HG03469 (cell line): ENCODE measurements around the gene HS6ST3.

Experiments used
- ATAC-seq: cut with Tn5 transposase; IDR thresholded peaks from one replicate; pipeline ENCODE4 v1.9.1; 2021; ENCODE audit warnings: mild to moderate bottlenecking, moderate library complexity, moderate number of reproducible peaks; ENCODE audit not compliant: unreplicated experiment

HS6ST3 gene

DNA sequence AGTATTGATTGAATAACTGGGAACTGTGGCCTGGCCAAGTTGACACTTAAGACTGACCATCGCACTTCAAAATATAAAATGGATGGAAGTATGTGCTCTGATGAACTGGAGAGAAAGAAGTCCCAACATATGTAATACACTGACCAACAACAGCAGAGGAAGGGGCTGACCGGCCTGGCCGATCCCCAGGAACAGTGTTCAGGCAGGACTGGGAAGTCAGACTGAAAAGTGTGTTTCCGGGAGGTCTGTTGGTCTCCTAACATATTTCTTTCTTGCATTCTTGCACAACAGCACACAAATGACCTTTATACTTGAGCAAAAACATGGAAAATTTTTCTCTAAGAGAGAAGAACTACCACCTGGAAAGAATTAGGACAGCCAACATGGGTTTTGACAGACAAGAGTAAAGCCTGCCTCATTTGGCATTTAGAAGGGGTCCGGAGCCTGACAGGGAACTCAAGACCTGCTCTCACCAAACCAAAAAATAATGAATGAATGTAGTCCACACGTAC is 606.5 kb downstream of the HS6ST3 start:
- no peak for ATAC-seq

DNA sequence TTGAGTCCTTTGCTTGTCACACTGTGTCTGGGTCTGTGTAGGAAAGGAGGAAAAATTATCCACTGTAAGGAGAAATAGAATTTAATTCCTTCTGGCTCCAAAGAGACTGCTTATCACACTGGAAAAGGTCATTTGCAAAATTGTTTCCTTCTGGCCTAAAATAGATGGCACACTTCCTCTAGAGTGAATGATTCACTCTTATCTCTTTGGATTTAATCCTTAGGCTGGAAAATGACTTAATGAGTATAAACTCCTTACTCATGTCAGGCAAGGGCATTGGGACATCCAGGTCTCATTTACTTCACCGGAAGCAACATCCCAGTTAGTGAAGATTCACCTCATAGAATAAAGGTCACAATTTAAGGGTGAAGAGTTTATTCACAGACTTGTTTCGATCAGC is 610.8 kb downstream of the HS6ST3 start:
- no peak for ATAC-seq

DNA sequence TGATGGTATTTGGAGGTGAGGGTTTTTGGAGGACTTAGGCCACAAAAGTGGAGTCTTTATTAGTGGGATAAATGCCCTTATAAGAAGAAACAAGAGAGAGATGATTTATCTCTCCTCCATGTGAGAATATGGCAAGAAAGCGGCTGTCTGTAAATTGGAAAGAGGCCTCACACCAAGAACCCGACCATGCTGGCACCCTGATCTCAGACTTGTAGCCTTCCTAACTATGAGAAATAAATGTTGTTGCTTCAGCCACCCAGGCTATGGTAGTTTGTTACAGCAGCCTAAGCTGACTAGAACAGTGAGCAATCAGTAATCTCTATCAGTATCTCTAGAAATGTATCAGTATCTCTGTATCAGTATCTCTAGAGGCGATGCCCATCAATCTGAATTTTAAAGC is 617.2 kb downstream of the HS6ST3 start:
- ATAC-seq = no peak

DNA sequence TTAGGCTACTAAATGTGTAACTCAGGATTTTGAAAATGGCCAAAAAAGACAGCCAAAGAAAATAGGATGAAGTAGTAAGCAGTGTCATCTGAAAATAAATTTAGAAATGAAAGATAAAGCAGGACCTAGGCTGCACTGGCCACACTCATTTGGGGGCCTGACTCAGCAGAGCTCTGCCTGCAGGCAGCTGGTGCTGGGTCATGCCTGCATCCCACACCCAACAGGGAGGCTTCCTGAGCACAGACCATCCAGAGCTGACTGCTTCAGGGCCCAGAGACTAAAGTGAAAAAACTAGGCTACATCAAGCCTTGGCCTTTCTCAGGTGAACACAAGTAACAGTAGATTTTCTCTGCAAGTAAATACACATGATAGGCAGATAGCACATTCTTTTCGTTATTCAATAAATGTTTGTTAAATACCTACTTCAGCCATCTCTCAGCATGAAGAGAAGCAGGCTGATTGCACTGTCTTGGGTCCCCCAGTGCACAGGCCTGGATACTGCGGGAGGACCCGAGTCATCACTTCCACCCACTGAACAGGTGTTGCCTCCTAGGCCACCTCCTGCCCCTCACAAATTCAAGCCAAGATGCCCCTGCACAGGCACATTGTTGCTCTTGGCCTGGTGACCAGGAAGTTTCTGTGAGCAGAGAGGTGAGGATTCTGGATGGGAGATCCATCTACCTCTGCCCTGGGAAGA is 620.4 kb downstream of the HS6ST3 start:
- no peak for ATAC-seq

DNA sequence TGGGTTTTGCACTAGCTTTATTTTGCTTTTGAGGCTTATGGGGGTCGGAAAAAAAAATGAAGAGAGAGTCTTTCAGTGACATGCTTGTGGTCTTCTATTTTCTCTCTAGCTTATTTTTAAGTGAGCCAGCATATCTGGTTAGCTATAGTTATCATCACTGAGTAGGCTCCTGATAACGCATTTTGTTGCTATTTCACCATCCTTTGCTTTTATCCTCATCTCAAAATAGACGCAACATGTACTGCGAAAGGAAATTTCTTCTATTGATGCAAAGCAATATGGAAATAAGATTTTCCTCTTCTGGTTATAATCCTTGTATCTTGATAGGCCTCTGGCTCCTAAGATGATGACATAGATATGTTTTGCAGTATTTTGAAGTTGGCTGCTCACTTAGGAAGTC is 630.5 kb downstream of the HS6ST3 start:
- ATAC-seq = no peak

DNA sequence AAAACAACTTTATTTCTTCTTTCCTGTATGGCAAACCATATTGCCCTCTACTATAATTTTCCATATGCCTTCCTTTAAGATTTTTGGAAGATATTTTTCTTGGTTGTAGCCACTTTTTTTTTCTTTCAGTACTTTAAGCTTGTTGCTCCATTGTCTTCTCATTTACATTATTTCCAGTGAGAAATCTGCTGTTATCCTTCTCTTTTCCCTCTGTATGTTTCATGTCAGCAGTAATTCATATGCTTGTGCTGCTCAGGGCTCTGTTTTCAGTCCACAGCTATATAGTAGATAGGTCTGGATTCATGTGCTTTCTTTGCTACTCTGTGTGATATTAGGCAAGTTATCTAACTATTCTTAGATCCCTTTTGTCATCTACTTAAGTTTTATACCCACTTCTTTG is 636.7 kb downstream of the HS6ST3 start:
- ATAC-seq = no peak

DNA sequence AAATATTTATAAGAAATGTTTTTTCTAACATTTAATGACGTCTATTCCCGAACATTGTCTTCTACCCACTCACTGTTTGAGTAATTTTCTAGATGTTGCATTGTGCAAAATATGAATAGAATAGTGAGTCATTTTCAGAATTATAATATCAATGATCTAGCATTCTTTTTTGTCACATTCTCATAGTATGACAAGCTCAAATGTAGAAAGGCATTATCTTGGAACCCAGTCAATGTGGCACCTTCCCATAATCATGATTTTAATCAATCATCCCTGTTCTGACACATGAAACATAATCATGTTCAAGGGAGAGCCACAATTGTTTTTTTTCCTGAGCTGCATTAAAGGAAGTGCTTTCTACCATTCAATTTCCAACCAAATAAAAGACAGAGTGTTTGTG is 638.6 kb downstream of the HS6ST3 start:
- ATAC-seq = no peak

DNA sequence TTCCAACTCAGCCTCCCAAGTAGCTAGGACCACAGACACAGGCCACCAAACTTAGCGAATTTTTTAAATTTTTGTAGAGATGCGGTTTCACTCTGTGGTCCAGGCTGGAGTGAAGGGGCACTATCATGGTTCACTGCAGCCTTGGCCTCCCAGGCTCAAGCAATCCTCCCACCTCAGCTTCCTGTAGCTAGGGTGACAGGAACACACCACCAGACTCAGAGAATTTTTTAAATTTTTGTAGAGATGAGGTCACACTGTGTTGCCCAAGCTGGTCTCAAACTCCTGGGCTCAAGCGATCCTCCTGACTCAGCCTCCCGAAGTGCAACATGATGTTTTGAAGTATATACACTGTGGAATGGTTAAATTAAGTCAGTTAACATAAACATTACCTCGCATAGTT is 640.8 kb downstream of the HS6ST3 start:
- ATAC-seq = no peak

DNA sequence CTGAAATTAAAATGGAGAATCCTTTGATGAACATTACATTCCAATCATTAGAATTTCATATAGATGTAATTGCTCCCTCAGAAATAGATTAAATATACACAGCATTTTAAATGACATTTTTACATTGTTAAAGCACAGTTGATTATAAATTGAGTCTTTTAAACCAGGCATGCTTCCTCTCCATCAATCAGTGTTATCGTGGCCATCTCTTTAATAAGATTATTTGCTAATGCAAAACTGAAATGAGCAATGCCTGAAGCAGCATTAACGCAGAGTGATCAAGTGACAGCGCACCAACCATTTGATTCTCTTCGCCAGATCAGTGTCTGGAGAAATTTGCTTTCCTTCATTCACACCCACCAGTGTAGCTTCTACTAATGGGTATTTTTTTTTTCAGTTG is 644.6 kb downstream of the HS6ST3 start:
- ATAC-seq = no peak

DNA sequence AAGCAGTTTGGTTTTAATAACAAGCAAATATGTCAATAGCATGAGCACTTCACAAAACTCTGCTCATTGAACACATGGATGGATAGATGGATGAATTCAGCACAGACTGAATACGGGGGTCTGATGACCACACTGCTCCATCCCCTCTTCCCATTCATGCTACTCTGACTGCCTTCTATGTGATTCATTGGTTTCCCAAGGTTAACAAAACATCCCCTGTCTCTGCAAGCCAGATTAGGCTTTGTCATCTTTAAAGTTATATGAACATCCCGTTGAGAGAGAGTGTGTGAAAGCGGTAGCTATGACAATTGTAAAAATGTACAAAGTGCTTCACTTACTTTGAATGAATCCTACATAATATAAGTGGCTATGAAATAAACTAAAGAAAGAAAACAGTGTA is 651.9 kb downstream of the HS6ST3 start:
- ATAC-seq = no peak

DNA sequence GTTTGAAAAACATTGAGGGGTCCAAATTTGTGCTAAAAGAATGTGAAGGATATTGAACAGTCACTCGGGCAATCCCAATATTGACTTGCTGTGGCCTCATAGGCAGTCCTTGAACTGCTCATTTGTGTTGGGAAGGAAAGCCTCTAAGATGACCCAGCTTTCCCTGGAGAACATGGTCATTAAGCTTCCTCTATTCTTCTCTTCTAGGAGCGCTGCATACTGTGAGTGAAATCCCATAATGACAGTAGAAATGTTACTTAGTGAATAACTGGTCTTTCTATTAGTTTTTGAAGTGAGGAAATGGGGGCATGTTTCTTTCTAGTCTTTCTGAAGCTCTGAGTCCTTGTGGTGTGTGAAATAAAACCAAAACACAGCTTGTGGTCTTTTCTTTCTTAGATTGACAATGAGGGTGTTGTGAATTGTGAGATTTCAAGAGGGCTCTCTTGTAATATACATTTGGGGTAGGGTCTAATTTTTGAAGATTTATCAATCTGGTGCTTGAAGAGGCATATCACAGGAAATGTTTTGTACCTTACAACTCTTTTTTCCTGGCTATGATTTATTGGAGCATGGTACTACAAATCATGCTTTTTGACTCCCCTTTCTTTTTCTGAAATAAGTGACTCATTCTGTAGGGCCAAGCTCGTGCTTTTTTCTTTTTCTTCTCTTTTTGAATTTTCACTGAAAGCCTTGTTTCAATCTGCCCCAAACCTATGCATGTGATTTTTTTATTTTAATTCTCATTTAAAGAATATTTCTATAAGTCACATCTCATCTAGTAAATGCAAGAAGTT is 653.6 kb downstream of the HS6ST3 start:
- no peak for ATAC-seq

DNA sequence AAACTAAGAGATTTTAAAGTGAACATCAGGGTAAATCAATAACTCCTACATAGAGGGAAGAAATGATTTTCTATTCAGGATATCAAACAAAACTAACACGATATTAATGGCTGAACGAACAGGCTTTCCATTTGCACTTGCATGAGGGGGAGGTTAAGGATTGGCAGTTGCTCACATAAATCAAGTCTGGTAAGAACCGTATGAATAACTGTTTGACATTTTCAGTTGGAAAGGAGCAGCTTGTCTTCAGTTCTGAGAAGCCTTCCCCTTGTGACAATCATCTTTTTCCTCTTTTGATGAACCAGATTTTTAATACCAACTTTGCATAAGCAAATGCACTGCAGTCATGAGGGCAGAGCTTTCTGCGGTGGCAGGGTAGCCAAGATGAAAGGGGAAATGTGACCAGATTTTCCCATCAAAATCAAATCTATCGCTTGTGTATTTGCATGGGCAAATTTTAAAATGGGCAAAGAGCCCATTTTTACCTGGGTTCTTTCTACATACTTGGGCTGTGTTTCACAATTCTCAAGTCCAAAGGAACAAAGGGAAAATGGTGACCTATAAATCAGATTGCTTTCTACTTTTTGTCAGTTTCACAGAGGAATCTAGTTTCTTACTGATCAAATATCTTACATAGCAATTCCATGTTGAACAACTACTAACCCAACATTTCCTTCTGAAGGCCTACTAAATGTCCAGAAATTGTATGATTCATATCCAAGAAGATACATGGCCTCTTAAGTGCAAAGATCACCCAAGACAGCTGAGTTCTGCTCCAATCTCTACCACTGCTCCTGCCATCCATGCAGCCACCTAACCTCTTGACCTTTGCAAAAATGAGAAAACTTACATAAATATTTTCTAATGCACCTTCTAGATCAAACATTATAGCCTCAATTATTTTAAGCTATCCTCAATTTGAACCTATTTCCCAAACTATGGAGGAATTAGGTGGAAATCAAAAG is 654.7 kb downstream of the HS6ST3 start:
- no peak for ATAC-seq

DNA sequence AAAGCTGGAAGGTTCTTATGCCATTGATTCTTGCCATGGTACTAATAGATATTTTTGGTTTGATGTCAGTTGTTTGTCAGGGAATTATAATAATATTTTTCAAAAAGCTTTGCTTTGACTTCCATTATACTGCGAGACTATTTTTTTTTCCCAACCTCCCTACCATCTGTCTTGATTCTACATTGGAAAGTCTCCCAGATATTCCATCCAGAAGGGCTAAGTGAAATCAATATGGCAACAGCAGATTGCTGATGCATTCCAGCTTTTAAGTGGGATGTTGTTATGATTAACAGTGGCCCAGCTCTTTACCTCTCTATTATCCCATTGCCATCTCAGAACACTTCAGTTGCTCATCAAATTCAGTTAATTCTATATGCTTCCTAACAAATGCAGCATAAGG is 657.0 kb downstream of the HS6ST3 start:
- no peak for ATAC-seq

DNA sequence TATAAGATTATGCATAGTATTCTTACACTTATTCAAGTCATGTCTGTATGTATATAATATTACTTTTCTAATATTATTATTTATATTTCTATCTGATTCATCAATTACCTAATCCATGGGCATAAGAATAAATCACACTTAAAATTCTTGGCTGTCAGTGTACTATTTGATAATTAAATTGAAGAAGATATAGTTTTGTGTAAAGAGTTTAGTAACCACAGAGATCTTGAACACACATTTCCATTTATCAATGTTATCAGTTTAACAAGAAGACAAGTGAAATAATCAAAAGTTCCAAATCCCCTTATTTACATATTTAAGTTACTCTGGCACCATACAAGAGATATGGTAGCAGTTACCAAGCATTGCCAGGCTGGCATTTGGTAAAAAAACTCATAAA is 659.9 kb downstream of the HS6ST3 start:
- ATAC-seq = no peak

DNA sequence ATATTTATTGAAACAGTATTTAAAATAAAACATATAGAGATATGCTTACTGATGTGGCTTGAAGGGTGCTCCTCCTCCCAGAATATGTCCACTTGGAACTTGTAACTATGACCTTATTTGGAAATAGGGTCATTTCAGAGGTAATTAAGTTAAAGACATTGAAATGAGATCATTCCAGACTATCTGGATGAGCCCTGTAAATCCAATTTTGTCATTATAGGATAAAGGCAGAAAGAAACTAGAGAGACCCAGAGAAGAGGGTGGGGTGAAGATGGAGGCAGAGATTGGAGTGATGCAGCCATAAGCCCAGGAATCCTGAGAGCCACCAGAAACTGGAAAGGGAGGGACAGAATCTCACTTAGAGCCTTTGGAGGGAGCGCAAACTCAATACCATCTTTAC is 661.2 kb downstream of the HS6ST3 start:
- no peak for ATAC-seq

DNA sequence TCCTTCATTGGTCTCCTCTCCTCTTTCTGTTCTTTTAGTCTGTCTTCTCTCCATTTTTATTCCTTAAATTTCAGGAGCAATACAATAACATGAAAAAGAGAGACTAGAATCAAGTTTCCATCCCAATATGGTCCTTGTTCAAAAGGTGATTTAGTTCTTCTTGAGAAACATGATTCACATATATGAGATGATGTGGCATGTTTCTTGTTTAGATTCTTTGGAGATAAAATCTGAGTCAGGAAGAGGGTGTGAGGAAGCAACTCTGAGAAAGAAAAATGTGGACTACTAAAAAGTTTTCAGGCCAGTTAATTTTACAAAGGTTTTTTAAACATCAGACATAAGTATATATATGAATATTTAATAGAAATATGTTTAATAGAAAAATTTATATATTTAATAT is 673.0 kb downstream of the HS6ST3 start:
- no peak for ATAC-seq

DNA sequence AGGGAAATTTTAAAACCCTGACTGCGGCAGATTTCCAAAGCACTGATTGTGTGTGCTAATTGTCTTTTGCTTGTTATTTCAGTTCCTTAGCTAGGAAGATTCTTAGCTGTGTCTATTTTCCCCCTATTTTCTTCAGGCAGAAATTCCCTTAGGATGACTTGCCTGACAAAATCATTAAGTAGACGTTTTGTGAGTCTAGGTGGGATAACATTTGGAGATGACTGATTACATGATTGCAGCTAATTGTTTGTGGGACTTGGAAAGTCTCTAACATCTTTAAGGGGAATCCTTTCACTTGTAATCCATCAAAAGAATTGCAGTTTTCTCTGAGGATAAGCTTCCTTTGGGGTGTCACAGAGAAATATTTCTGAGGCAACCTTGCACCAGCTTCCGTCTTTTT is 676.4 kb downstream of the HS6ST3 start:
- no peak for ATAC-seq

DNA sequence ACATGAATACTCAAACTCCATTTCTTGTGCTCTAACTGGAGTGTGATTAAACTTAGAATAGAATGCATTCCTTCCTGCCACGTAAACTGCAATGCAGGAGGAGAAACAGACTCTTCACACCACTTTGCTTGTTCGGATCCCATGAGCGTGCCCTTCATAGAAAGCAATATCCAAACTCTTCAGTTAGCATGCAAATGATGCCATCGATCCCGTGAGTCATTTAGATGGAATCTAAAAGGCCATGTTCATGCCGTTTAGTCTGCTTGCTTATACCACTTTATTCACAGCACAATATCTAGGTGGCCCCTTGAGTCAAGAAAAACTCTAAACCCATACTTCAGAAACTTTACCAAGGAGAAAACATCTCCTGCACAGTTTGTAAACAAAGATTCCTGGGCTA is 678.6 kb downstream of the HS6ST3 start:
- no peak for ATAC-seq

DNA sequence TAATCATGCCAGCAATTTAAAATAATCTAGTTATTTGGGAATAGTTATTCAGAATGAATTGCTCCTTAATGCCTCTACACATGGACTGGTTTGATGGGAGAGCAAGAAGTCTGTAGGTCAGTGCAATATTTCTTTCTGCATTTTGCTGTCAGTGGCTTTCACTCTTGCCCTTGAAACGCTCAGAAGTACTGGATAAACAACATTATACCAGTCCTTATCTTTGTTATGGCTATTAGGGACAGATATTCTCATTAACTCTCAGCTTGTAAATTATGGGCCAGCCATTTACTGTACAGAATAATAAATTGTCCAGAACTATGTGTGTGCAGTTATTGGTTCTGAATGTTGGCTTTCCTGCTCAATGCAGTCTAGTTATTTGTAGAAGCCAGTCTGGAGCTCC is 680.0 kb downstream of the HS6ST3 start:
- no peak for ATAC-seq

DNA sequence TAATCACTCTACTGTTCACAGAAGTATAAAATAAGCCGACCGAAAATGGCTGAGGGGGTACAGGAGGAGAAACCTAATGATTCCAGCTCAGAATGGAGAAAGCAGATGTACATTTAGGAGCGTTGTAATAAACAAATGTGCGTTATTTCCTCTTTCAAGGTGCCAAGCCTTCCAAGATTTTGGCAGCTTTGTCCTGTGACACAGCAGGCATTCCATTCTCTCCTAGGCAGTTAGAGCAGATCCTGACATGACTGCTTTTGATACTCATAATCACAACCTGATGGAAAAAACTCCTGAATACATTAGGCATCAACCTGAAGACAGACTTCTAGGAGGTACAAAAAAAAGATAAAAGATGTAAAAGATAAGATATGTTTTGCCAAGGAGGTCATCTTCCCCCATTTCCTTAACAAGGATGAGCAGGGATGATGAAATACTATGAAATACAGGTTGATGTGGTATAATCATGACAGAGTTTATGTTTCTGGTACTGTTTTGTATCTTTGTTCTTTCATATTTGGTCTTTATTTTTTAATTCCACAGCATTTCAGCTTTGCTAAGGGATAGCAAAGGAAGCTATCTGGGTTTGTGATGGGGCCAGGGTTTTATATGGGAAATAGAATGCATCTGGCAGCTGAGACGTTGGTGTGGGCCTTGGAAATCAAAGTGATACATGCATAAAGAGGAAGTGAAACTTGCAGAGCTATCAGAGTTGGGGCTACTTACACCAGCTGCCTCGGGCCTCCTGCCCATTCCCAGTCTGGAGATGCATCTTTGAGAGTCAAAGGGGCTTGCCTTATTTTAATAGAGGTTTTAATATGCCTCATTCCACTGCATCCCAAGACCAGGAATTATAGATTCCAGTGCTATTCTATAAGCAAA is 681.8 kb downstream of the HS6ST3 start:
- peak; percentile 96 for ATAC-seq
